ENCODE measurements around the gene MCTP2.

Gene MCTP2

DNA sequence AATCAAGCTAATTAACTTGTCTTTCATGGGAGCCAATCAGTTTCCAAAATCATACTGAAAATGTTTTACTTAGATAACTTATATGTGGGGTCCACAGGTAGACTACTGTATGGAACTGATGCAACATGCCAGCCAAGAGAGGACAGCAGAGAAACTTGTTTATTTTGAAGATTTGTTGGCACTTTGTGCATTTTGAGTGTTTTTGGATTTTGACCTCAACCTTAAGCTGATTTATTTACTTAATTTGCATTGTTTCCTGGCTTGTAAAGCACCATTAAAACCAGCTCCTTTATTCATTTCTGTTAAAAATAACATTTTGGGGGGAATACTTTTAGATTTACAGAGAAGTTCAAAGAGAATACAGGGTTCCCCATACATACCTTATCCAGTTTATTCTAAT, 166.6 kb downstream of the MCTP2 start:
- Histone ChIP-seq H3K9me3 (ENCODE audit: insufficient read depth, low read length) (no peaks in the 10 kb centered on the region), H3K4me2 (ENCODE audit: low read depth, low read length, poor library complexity, severe bottlenecking) (no peak overlapping the region), H3K27me3 (ENCODE audit: low read length) (no peaks in the 10 kb centered on the region), H3K36me3 (ENCODE audit: low read length) (peaks cover 27% of the 10 kb centered on the region; the same call in 1 of the 2 replicates), H3K4me3 (ENCODE audit: insufficient read depth, low read length, poor library complexity, severe bottlenecking) (no peak overlapping the region), H3F3A (ENCODE audit: insufficient read depth) (peaks cover 4% of the 10 kb centered on the region; the same call in 1 of the 2 replicates), H3K9ac (ENCODE audit: low read length) (no peak overlapping the region), H3K79me2 (ENCODE audit: insufficient read depth, low read length) (no peaks in the 10 kb centered on the region), H3K9me2 (replicated peaks; ENCODE audit: insufficient read depth, low read length) (no peaks in the 10 kb centered on the region), H4K20me1 (ENCODE audit: low read depth, low read length) (no peaks in the 10 kb centered on the region), H2AFZ (ENCODE audit: low read depth, low read length, severe bottlenecking) (no peak overlapping the region), H3K27ac (ENCODE audit: low read depth, low read length) (no peak overlapping the region)
- TF ChIP-seq EZH2phosphoT487 (conservative IDR thresholded peaks at IDR 0.05; ENCODE audit: low read length) = no peak
- TF ChIP-seq, protein P1, sequence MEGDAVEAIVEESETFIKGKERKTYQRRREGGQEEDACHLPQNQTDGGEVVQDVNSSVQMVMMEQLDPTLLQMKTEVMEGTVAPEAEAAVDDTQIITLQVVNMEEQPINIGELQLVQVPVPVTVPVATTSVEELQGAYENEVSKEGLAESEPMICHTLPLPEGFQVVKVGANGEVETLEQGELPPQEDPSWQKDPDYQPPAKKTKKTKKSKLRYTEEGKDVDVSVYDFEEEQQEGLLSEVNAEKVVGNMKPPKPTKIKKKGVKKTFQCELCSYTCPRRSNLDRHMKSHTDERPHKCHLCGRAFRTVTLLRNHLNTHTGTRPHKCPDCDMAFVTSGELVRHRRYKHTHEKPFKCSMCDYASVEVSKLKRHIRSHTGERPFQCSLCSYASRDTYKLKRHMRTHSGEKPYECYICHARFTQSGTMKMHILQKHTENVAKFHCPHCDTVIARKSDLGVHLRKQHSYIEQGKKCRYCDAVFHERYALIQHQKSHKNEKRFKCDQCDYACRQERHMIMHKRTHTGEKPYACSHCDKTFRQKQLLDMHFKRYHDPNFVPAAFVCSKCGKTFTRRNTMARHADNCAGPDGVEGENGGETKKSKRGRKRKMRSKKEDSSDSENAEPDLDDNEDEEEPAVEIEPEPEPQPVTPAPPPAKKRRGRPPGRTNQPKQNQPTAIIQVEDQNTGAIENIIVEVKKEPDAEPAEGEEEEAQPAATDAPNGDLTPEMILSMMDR (IDR thresholded peaks at IDR 0.05; ENCODE audit: insufficient read depth, low read length, poor library complexity, severe bottlenecking) = no peak

DNA sequence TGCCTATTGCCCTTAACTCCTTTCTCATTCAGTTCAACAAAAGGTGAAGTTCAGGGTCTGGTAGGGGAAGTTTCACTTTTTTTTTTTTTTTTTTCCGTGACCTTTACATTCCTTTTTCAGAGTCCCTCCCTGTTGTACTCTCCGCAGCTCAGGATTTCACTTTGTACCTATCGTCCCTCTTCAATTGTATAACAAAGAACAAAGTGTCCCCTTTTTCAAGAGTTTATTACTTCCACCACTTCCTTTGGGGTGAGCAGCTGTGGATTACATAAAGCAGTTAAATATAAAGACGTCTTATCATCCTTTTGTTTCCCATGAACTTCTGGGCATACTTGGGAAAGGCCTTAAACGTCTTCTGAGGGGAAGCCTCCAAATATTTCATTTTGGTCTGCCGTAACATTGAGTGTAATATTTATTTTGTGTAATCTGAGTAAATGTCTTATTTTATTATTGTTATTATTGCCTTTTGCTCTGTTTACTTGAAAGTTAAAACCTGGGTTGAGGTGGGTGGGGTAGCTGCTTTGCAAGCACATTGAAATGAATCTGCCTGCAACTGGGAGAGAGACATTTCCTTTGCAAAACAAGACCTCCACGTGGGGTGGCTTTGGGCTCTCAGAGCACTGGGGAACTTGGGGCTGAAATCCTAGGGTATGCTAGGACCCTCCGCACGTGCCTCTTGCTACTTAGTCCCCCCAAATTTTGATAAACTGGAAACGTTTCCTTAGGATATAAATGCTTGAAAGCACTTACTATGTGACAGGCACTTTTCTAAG, 169.4 kb downstream of the MCTP2 start:
- no peaks in the 10 kb centered on the region for H3F3A ChIP-seq (ENCODE audit: insufficient read depth)
- no peak overlapping the region for H3K27ac ChIP-seq (ENCODE audit: low read depth, low read length)
- H3K9ac ChIP-seq (ENCODE audit: low read length) = no peak overlapping the region
- H3K9me2 ChIP-seq (replicated peaks; ENCODE audit: insufficient read depth, low read length) = no peaks in the 10 kb centered on the region
- H3K4me2 ChIP-seq (ENCODE audit: low read depth, low read length, poor library complexity, severe bottlenecking) = no peak overlapping the region
- H3K4me3 ChIP-seq (ENCODE audit: insufficient read depth, low read length, poor library complexity, severe bottlenecking) = no peak overlapping the region
- TF ChIP-seq, protein P1 (IDR thresholded peaks at IDR 0.05; ENCODE audit: insufficient read depth, low read length, poor library complexity, severe bottlenecking) = no peak
- TF ChIP-seq EZH2phosphoT487 (conservative IDR thresholded peaks at IDR 0.05; ENCODE audit: low read length) = no peak
- no peaks in the 10 kb centered on the region for H3K9me3 ChIP-seq (ENCODE audit: insufficient read depth, low read length)
- no peaks in the 10 kb centered on the region for H3K79me2 ChIP-seq (ENCODE audit: insufficient read depth, low read length)
- peaks cover 39% of the 10 kb centered on the region; the same call in 1 of the 2 replicates for H3K36me3 ChIP-seq (ENCODE audit: low read length)
- no peaks in the 10 kb centered on the region for H4K20me1 ChIP-seq (ENCODE audit: low read depth, low read length)
- H3K27me3 ChIP-seq (ENCODE audit: low read length) = no peaks in the 10 kb centered on the region
- H2AFZ ChIP-seq (ENCODE audit: low read depth, low read length, severe bottlenecking) = no peak overlapping the region

DNA sequence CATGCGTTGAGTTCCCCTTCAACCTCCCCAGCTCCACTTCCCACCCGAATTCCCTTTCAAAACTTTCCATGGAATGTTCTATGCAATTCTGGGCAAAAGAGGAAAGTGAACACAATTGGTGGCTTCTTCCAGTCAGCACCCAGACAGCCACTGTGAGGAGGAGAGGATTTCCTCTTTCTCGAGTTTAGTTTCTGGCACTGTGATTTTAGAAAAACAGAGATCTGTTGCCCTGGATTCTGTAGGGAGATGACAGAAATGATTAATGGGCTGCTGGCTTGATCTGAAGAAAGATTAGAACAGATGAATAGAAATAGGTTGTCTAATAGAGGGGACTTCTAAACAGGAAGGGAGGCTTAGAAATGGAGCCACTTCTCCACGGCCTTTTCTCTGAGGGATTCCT, 172.0 kb downstream of the MCTP2 start:
- Histone ChIP-seq H3K36me3 (ENCODE audit: low read length) (peaks cover 39% of the 10 kb centered on the region; the same call in 1 of the 2 replicates), H3K9me2 (replicated peaks; ENCODE audit: insufficient read depth, low read length) (no peaks in the 10 kb centered on the region), H2AFZ (ENCODE audit: low read depth, low read length, severe bottlenecking) (no peak overlapping the region), H3K27ac (ENCODE audit: low read depth, low read length) (no peak overlapping the region), H4K20me1 (ENCODE audit: low read depth, low read length) (no peaks in the 10 kb centered on the region), H3K4me3 (ENCODE audit: insufficient read depth, low read length, poor library complexity, severe bottlenecking) (no peak overlapping the region), H3K27me3 (ENCODE audit: low read length) (no peaks in the 10 kb centered on the region), H3K9ac (ENCODE audit: low read length) (no peak overlapping the region), H3K79me2 (ENCODE audit: insufficient read depth, low read length) (no peaks in the 10 kb centered on the region), H3K4me2 (ENCODE audit: low read depth, low read length, poor library complexity, severe bottlenecking) (no peak overlapping the region), H3K9me3 (ENCODE audit: insufficient read depth, low read length) (no peaks in the 10 kb centered on the region), H3F3A (ENCODE audit: insufficient read depth) (no peaks in the 10 kb centered on the region)
- TF ChIP-seq EZH2phosphoT487 (conservative IDR thresholded peaks at IDR 0.05; ENCODE audit: low read length) = no peak
- TF ChIP-seq, protein P1 (IDR thresholded peaks at IDR 0.05; ENCODE audit: insufficient read depth, low read length, poor library complexity, severe bottlenecking) = no peak
